ENCODE data around the gene ZIC4.
A peak's percentile ranks its signal among the peaks of the same experiment; 100 is the strongest.

- TF ChIP-seq CTCF (conservative IDR thresholded peaks at IDR 0.05; ENCODE audit: low read depth in 2 of 2) (peak; percentile 14 to 45; a peak in 3 of 4 replicates), ETS1 (IDR thresholded peaks at IDR 0.05) (no peak), EZH2 (IDR thresholded peaks at IDR 0.05; ENCODE audit: low read depth, unreplicated experiment) (no peak), POLR2AphosphoS5 (IDR thresholded peaks at IDR 0.05; ENCODE audit: low read depth) (no peak), CREB1 (CRISPR knock-in tag; IDR thresholded peaks at IDR 0.05; ENCODE audit: low read depth) (peak; percentile 91), REST (IDR thresholded peaks at IDR 0.05; ENCODE audit: unreplicated experiment) (no peak), EZH2phosphoT487 (IDR thresholded peaks at IDR 0.05; ENCODE audit: unreplicated experiment) (no peak)
Measured at GRCh38 chr3:147397155-147397874, 9.0 kb downstream of the ZIC4 start.

Measured in GM23338 (cell line).